CD8-positive, alpha-beta memory T cell (primary cell): Measurements from ENCODE around the gene TSPOAP1. TPM values are rescaled to one million over a fixed set of nuclear protein-coding genes. Genes with fewer than 3 reads are reported as not detected.

Source experiments
- CTCF ChIA-PET: fragments of 350-600 bp; sonication (Branson Sonifier 250); formaldehyde crosslinking; loops from one replicate; lab custom pipeline; 2021; ENCODE audit warnings: antibody characterized with exemption; lab: Charles Lee
- POLR2A ChIA-PET: fragments of 350-600 bp; sonication (Branson Sonifier 250); formaldehyde crosslinking; loops from one replicate; lab custom pipeline; 2021; ENCODE audit warnings: antibody characterized with exemption; lab: Charles Lee
- DNase-seq, 5 donors: peaks; one replicate each; pipeline versions ENCODE4 v3.0.0 to v3.0.0-alpha.2; 2020 to 2022; ENCODE audit warnings: mixed read lengths in 1 of 5
- H3K27ac ChIP-seq: one replicate; pipeline ENCODE4 v1.7.0; 2013; ENCODE audit warnings: low read depth, mild to moderate bottlenecking, low read length, moderate library complexity
- H3K27me3 ChIP-seq: 2 replicates; pipeline ENCODE4 v1.7.0; 2013; ENCODE audit warnings: low read length, mild to moderate bottlenecking; ENCODE audit not compliant: insufficient read depth, poor library complexity, severe bottlenecking
- H3K36me3 ChIP-seq: 2 replicates; pipeline ENCODE4 v1.7.0; 2013; ENCODE audit warnings: mild to moderate bottlenecking, low read length, moderate library complexity; ENCODE audit not compliant: insufficient read depth
- H3K4me1 ChIP-seq: 2 replicates; pipeline ENCODE4 v1.7.0; 2013; ENCODE audit warnings: mild to moderate bottlenecking, low read length, moderate library complexity; ENCODE audit not compliant: insufficient read depth
- H3K4me3 ChIP-seq: 2 replicates; pipeline ENCODE4 v1.7.0; 2013; ENCODE audit warnings: mild to moderate bottlenecking, low read length
- H3K9me3 ChIP-seq: 2 replicates; pipeline ENCODE4 v1.7.0; 2013; ENCODE audit warnings: mild to moderate bottlenecking, low read length
- H3K27ac Mint-ChIP-seq, 8 donors: one replicate each; pipeline ENCODE4 v1.8.0; 2020 to 2021; ENCODE audit warnings: mixed read lengths in 8 of 8, mild to moderate bottlenecking in 6 of 8, inconsistent platforms in 3 of 8, moderate library complexity in 3 of 8
- H3K27me3 Mint-ChIP-seq, 2 donors: one replicate each; pipeline ENCODE4 v1.8.0; 2020 to 2021; ENCODE audit warnings: mixed read lengths in 2 of 2, mild to moderate bottlenecking in 1 of 2, moderate library complexity in 1 of 2
- H3K36me3 Mint-ChIP-seq, 3 donors: one replicate each; pipeline ENCODE4 v1.8.0; 2020 to 2021; ENCODE audit warnings: mixed read lengths in 3 of 3, inconsistent platforms in 1 of 3, mild to moderate bottlenecking in 1 of 3
- H3K4me1 Mint-ChIP-seq, 3 donors: one replicate each; pipeline ENCODE4 v1.8.0; 2020 to 2021; ENCODE audit warnings: mixed read lengths in 3 of 3, inconsistent platforms in 1 of 3, mild to moderate bottlenecking in 1 of 3
- H3K4me3 Mint-ChIP-seq, 7 donors: one replicate each; pipeline ENCODE4 v1.8.0; 2020 to 2021; ENCODE audit warnings: mixed read lengths in 7 of 7, mild to moderate bottlenecking in 6 of 7, moderate library complexity in 4 of 7, inconsistent platforms in 2 of 7
- H3K9me3 Mint-ChIP-seq, 5 donors: one replicate each; pipeline ENCODE4 v1.8.0; 2020 to 2022; ENCODE audit warnings: mixed read lengths in 5 of 5, mild to moderate bottlenecking in 3 of 5, moderate library complexity in 2 of 5, inconsistent platforms in 1 of 5
- polyA plus RNA-seq: library from polyadenylated mRNA; unstranded; fragments of 300-500 nt; fragmentation: Illumina TruSeq; gene quantifications from one replicate; pipeline ENCODE4 v1.2.3, GENCODE V29; 2021
- total RNA-seq, 2 experiments: library from RNA; stranded (reverse); gene quantifications; one replicate each; pipeline ENCODE4 v1.2.3, GENCODE V29; 2021

The TSPOAP1 gene, protein sequence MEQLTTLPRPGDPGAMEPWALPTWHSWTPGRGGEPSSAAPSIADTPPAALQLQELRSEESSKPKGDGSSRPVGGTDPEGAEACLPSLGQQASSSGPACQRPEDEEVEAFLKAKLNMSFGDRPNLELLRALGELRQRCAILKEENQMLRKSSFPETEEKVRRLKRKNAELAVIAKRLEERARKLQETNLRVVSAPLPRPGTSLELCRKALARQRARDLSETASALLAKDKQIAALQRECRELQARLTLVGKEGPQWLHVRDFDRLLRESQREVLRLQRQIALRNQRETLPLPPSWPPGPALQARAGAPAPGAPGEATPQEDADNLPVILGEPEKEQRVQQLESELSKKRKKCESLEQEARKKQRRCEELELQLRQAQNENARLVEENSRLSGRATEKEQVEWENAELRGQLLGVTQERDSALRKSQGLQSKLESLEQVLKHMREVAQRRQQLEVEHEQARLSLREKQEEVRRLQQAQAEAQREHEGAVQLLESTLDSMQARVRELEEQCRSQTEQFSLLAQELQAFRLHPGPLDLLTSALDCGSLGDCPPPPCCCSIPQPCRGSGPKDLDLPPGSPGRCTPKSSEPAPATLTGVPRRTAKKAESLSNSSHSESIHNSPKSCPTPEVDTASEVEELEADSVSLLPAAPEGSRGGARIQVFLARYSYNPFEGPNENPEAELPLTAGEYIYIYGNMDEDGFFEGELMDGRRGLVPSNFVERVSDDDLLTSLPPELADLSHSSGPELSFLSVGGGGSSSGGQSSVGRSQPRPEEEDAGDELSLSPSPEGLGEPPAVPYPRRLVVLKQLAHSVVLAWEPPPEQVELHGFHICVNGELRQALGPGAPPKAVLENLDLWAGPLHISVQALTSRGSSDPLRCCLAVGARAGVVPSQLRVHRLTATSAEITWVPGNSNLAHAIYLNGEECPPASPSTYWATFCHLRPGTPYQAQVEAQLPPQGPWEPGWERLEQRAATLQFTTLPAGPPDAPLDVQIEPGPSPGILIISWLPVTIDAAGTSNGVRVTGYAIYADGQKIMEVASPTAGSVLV (N-terminal part only)
- total RNA-seq (10 to 100 TPM; 14.4 to 15.0 TPM), polyA plus RNA-seq (4.0 TPM)

DNA sequence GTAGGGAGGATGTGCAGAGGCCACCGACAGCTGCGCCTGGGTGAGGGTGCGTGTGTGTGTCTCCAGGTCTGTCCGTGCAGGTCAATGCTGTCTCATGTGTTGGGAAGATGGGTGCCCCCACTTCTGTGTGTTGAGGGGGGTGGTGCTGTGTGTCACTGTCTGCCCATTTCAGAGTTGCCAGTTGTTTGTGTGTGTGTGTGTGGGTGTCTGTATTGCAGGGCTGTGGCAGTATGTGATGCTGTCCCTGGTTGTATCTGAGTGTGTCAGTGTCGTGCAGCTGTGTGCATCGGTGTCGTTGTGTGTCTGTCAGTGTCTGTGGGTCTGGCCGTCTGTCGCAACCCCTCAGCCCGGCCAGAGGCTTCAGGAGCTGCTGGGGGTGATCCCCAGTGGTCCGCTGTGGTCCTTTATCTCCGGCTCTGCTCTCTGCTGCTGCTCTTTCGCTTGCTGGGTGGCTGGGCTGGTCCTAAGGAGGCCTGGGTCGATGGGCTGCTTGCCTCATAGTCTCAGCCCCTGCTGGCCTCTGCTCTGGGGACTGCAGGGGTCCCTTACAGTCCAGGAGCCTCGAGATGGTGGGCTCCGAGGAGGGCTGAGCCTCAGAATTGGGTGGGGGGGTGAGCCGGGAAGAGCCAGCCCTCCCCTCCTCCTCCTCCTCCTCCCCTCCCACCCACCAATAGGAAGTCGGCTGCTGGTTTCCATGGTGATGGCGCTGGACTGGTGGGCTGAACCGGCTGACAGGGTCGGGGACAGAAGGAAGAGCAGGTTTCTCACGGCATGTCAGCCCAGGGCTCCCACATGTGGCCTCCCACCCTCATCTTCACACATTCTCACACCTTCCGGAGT lies at the start of gene TSPOAP1:
Gene TSPOAP1, minus strand, starts transcription at position 601 of the 840 bp plus-strand sequence. CDS start 875 bp downstream, outside the sequence.
- peak; percentile 61 to 88 (median 63) for DNase-seq
- peaks cover 35% of the 10 kb centered on the region for H3K4me1 ChIP-seq
- H3K36me3 ChIP-seq: peaks cover 22% of the 10 kb centered on the region
- peak within 1 kb of the TSS; percentile 89 to 100 (median 95) for H3K4me3 Mint-ChIP-seq
- no peaks in the 10 kb centered on the region for H3K9me3 ChIP-seq
- H3K27me3 Mint-ChIP-seq: peaks cover 0 to 6% of the 10 kb centered on the region in 2 donors
- H3K4me3 ChIP-seq: peak within 1 kb of the TSS; percentile 98
- ChIA-PET CTCF (interaction anchor here (0.7 to 15.4 kb wide), 10 partner anchors 10 to 159 kb away, joined by 3 to 504 read pairs (median 6); partner anchors contain the start of genes HSF5, RNF43 and SUPT4H1), POLR2A (interaction anchor here (1.1 to 13.6 kb wide), 7 partner anchors 10 to 89 kb away, joined by 3 to 491 read pairs (median 7); partner anchors contain the start of genes RNF43 and SUPT4H1)
- no peaks in the 10 kb centered on the region for H3K27me3 ChIP-seq
- H3K27ac Mint-ChIP-seq: peak within 1 kb of the TSS; percentile 93 to 99 (median 98)
- H3K9me3 Mint-ChIP-seq: peaks cover 0 to 2% (median 0%) of the 10 kb centered on the region in 5 donors
- H3K4me1 Mint-ChIP-seq: peaks cover 42 to 64% (median 49%) of the 10 kb centered on the region in 3 donors
- peak within 1 kb of the TSS; percentile 96 for H3K27ac ChIP-seq
- H3K36me3 Mint-ChIP-seq: peaks cover 17 to 47% (median 20%) of the 10 kb centered on the region in 3 donors

DNA sequence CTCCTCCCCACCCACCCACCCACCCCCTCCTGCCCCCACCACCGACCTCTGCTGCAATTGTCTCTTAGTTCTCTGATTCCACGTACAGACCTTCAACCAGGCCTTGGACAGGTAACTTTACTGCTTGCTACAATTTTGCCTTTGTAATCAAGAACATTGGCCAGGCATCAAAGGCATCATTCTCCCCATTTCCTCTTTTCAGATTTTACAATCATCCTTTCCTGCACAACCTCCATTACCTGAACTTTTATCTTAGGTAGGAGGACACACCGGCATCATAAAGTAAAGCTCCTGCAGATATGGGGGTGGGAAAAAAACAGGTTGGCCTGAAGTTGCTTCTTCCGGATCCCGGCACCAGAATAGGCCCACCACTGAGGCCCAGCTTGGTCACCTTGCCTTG lies 49.1 kb upstream of the TSPOAP1 start:
- POLR2A ChIA-PET: no interaction called here
- Histone ChIP-seq H3K4me3 (no peak overlapping the region), H3K27me3 (no peaks in the 10 kb centered on the region), H3K4me1 (peaks cover 48% of the 10 kb centered on the region), H3K36me3 (no peaks in the 10 kb centered on the region), H3K9me3 (no peaks in the 10 kb centered on the region), H3K27ac (no peak overlapping the region)
- H3K36me3 Mint-ChIP-seq: peaks cover 0 to 5% (median 0%) of the 10 kb centered on the region in 3 donors
- no peak overlapping the region for H3K4me3 Mint-ChIP-seq
- CTCF ChIA-PET: interaction anchor here (0.9 to 1.2 kb wide), 2 partner anchors 22 to 60 kb away, joined by 3 to 5 read pairs; no protein-coding TSS in a partner anchor
- H3K4me1 Mint-ChIP-seq: peaks cover 35 to 45% (median 40%) of the 10 kb centered on the region in 3 donors
- peak overlapping the region in 1 of 8 donors; percentile 68 for H3K27ac Mint-ChIP-seq
- no peaks in the 10 kb centered on the region for H3K27me3 Mint-ChIP-seq
- no peaks in the 10 kb centered on the region for H3K9me3 Mint-ChIP-seq
- DNase-seq: no peak

DNA sequence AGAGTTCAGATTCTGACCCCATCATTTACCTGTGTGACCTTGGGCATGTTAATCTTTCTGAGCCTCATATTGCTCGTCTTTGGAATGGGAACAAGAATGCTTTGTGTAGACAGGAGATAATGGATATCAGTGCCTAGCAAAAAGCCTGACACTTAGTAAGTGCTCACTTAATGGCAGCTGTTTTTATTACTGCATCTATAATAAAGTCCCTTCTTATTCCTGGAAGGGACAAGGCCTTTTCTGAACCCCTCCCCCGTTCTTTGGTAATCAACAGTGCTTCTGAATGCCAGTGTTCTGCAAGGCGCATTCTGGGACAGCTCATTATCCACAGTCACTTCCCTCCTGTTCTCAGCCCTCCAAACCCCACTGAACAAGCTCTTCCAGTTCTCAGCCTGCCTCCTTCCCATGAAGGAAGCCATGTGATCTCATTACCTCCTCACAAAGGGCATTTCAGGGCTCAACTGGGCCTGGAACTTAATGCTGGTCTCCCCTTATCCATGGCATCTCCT lies 48.6 kb upstream of the TSPOAP1 start:
- ChIA-PET CTCF (no interaction called here), POLR2A (no interaction called here)
- peaks cover 0 to 6% (median 0%) of the 10 kb centered on the region in 3 donors for H3K36me3 Mint-ChIP-seq

DNA sequence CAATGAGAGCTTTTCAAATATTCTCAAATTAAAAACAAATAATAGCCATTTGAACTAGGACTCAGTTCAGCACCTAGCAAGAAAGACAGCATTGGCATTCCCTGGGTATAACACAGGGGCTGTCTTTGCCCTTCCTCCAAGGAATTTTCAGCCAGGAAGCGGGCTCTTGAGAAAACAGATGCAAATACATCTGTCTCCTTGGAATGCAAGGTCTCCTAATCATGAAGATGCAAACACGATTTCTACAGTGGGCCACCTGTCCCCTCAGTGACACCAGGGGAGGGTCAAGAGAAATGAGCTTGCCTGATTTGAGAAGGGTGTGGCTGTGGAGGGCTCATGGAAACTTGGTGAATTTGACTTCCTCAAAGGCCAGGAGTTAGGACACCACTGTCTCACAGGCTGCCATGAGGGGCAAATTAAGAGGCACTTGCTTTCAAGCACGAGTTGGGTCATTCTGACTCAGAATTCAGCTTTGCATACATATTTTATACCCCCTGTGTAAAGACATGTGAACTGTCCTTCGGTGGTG lies 47.9 kb upstream of the TSPOAP1 start:
- H3K4me3 Mint-ChIP-seq: no peak overlapping the region
- H3K36me3 ChIP-seq: no peaks in the 10 kb centered on the region
- no peak for DNase-seq
- H3K9me3 ChIP-seq: no peaks in the 10 kb centered on the region
- no peak overlapping the region for H3K27ac ChIP-seq
- H3K36me3 Mint-ChIP-seq: peaks cover 0 to 6% (median 0%) of the 10 kb centered on the region in 3 donors
- no peak overlapping the region for H3K4me3 ChIP-seq
- H3K27ac Mint-ChIP-seq: no peak overlapping the region
- no peaks in the 10 kb centered on the region for H3K27me3 Mint-ChIP-seq
- peaks cover 29 to 45% (median 41%) of the 10 kb centered on the region in 3 donors for H3K4me1 Mint-ChIP-seq
- POLR2A ChIA-PET: no interaction called here
- H3K27me3 ChIP-seq: no peaks in the 10 kb centered on the region
- no peaks in the 10 kb centered on the region for H3K9me3 Mint-ChIP-seq
- peaks cover 37% of the 10 kb centered on the region for H3K4me1 ChIP-seq
- CTCF ChIA-PET: no interaction called here

More for the DNA sequence above, 48.6 kb upstream of the TSPOAP1 start:
- Mint-ChIP-seq H3K4me3 (no peak overlapping the region), H3K4me1 (peaks cover 33 to 45% (median 40%) of the 10 kb centered on the region in 3 donors), H3K27me3 (no peaks in the 10 kb centered on the region), H3K27ac (peak overlapping the region in 1 of 8 donors; percentile 56), H3K9me3 (no peaks in the 10 kb centered on the region)
- H3K4me3 ChIP-seq: no peak overlapping the region
- H3K27ac ChIP-seq: no peak overlapping the region
- no peaks in the 10 kb centered on the region for H3K9me3 ChIP-seq
- no peaks in the 10 kb centered on the region for H3K27me3 ChIP-seq
- DNase-seq: no peak
- H3K36me3 ChIP-seq: no peaks in the 10 kb centered on the region
- peaks cover 43% of the 10 kb centered on the region for H3K4me1 ChIP-seq

DNA sequence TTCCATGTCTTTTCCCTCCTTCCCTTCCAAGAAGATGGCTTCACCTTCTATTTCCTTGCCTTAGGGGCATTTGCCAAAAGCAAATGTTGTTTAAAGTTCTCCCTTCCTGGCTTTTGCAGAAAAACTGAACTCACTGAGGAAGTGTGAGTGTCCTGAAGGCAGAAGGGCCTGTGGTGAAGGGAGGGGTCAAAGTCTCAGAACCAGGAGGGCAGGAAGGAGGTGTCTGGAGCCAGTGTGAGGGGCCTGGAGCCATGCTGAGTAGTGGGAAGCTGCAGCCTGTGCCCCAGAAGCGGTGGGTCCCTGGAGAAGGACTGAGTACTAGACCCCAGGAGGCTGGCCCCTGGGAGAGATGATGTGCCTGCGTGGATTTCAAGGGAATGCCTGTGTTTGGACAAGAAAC lies 47.2 kb upstream of the TSPOAP1 start:
- H3K9me3 ChIP-seq: no peaks in the 10 kb centered on the region
- no peak overlapping the region for H3K4me3 ChIP-seq
- H3K4me1 Mint-ChIP-seq: peaks cover 31 to 45% (median 42%) of the 10 kb centered on the region in 3 donors
- H3K27ac Mint-ChIP-seq: no peak overlapping the region
- no peaks in the 10 kb centered on the region for H3K36me3 ChIP-seq
- peaks cover 32% of the 10 kb centered on the region for H3K4me1 ChIP-seq
- H3K27ac ChIP-seq: no peak overlapping the region
- no peak overlapping the region for H3K4me3 Mint-ChIP-seq
- peaks cover 0 to 6% (median 0%) of the 10 kb centered on the region in 3 donors for H3K36me3 Mint-ChIP-seq
- ChIA-PET CTCF (no interaction called here), POLR2A (no interaction called here)
- no peaks in the 10 kb centered on the region for H3K27me3 Mint-ChIP-seq
- no peak for DNase-seq
- H3K27me3 ChIP-seq: no peaks in the 10 kb centered on the region
- H3K9me3 Mint-ChIP-seq: no peaks in the 10 kb centered on the region

DNA sequence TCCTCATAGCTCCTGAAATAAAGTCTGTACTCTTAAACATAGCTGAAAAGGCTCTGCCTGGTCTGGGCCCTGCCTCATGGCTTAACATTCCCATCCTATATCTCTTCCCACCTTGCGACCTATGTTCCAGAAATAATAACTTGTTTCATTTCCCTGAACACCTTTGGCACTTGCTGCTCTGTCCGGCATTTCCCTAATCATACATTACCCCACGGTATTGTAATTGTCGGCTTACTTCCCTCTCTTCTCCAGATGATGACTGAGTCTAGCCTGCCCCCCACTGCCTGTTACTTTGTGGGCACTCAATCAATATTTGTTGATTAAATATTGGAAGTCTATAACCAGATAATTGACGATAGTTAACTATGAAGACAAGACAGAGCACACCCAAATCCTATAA lies 46.7 kb upstream of the TSPOAP1 start:
- Mint-ChIP-seq H3K4me1 (peaks cover 33 to 45% (median 44%) of the 10 kb centered on the region in 3 donors), H3K9me3 (no peaks in the 10 kb centered on the region), H3K27me3 (no peaks in the 10 kb centered on the region), H3K27ac (peak overlapping the region in 1 of 8 donors; percentile 47), H3K36me3 (peaks cover 0 to 9% (median 0%) of the 10 kb centered on the region in 3 donors), H3K4me3 (no peak overlapping the region)
- CTCF ChIA-PET: no interaction called here
- Histone ChIP-seq H3K4me1 (peaks cover 32% of the 10 kb centered on the region), H3K9me3 (no peaks in the 10 kb centered on the region), H3K27ac (no peak overlapping the region), H3K27me3 (no peaks in the 10 kb centered on the region), H3K4me3 (no peak overlapping the region), H3K36me3 (no peaks in the 10 kb centered on the region)
- DNase-seq: no peak
- POLR2A ChIA-PET: no interaction called here

DNA sequence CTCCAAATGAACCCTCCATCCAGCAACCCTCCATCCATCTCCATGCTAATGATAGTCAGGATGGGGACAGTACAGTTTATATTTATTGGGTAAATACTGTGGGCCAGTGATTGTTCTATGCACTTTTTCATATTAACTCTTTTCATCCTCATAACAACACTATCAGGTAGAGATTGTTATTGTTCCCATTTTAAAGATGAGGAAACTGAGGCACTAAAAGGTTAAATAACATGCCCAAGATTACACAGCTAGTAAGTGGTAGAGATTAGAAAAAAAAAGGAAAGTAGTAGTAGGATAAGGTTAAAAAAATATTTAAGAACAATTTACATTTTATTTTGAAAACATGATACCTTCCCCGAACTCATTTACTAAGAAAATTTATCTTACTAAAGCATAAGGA lies 45.3 kb upstream of the TSPOAP1 start:
- POLR2A ChIA-PET: no interaction called here
- H3K36me3 Mint-ChIP-seq: peaks cover 0 to 9% (median 2%) of the 10 kb centered on the region in 3 donors

More for the DNA sequence above, 45.3 kb upstream of the TSPOAP1 start:
- H3K9me3 Mint-ChIP-seq: no peaks in the 10 kb centered on the region
- no peaks in the 10 kb centered on the region for H3K27me3 Mint-ChIP-seq
- H3K27ac Mint-ChIP-seq: no peak overlapping the region
- Histone ChIP-seq H3K27ac (no peak overlapping the region), H3K27me3 (no peaks in the 10 kb centered on the region), H3K4me1 (peaks cover 18% of the 10 kb centered on the region), H3K4me3 (no peak overlapping the region), H3K9me3 (no peaks in the 10 kb centered on the region), H3K36me3 (no peaks in the 10 kb centered on the region)
- H3K4me1 Mint-ChIP-seq: peaks cover 28 to 42% (median 39%) of the 10 kb centered on the region in 3 donors
- CTCF ChIA-PET: no interaction called here
- no peak for DNase-seq
- no peak overlapping the region for H3K4me3 Mint-ChIP-seq
